GM18505 (cell line): ENCODE data around the gene RALGPS1.

Experiments
- ATAC-seq: cut with Tn5 transposase; IDR thresholded peaks from one replicate; pipeline ENCODE4 v1.9.1; 2021; ENCODE audit not compliant: unreplicated experiment
- POLR2A ChIP-seq: IDR thresholded peaks from 4 replicates; pipeline ENCODE4 v1.6.1; 2011; ENCODE audit warnings: borderline replicate concordance; ENCODE audit not compliant: insufficient read depth, insufficient read length; ENCODE audit errors: extremely low read depth

The RALGPS1 gene

DNA sequence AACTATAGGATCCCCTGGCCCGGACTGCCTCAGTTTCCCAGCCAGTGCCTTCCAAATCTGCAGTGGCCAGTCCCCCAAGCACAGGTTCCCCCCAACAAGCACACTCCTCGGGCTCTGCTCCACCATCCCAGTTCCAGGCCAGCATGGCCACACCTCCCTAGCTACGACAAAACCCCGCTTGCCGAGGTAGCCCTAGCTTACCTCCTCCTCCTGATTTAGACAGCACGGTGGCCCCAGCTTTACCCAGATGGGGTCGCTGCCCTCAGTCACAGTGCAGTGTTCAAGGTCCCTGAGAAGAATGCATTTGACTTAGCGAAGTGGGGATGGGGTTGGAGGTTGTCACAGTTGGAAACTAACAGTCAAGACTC, 309.2 kb downstream of the RALGPS1 start:
- TF ChIP-seq POLR2A: no peak
- no peak for ATAC-seq

DNA sequence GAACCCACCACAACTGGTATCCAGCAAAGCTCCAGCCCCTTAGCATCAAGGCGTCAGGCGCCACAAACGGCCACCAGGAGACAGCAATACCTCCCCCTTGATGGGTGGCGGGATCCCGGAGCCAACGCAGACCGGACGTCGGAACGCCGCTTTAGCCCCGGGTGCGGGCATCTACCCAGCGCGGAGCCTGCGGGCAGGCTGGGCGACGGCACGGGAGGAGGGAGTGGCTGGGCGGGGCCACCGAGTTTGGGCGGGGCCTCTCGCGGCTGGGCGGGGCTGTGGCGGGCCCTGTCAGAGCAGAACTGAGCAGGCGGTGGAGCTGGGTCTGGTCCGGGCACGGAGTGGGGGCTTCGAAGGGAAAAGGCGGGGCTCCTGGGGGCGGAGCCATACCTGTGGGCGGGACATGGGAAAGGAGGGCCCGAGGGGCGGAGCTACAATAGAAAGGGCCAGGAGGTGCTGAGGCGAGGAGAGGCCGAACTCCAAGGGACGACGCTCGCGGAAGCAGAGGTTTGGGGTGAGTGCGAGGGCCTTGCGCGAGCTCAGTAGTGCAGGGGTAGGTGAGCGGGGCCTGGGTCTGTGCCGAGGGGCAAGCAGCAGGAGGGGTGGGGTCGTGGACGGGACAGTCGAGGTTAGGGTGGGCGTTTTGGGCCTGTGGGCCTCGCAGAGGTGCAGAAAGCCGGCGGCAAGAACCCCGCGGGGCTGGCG, 309.7 kb downstream of the RALGPS1 start:
- TF ChIP-seq POLR2A: peak; percentile 46
- peak; percentile 48 for ATAC-seq

DNA sequence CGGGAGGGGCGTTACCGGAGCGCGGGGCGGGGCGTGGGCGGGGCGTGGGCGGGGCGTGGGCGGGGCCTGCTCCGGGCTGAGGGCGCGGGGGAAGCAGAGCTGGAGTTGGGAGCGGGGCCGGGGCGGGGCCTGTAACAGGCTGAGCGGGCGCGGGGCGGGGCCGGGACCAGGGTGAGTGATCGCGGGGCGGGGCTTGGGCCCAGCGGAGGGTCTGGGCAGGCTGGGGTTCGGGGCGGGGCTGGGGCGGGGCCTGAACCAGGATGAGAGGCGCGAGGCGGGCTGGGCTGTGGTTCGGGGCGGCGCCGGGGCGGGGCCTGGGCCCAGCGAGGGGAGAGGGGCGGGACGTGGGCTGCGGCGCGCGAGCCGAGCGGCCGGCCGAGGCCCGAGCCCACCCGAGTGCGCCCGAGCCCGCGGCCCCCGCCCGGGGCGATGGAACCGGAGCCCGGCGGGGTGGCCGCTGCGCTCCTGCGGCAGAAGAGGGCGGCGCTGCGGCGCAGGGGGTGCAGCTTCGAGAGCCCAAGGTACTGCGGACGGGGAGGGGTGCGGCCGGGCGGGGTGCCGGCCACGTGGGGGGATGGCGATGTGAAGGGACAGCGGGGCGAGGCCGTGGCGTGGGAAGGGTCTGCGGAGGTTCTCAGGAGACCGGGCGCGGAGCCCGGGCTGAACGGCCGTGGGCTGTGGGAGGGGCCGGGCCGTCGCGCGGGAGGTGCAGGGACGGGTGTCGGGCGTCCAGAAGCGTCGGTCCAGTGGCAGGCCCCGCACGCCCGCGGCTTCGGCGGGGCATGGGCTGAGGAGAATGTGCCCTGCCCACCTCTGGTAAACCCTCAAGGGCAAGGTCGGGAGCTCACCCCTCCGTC, 310.5 kb downstream of the RALGPS1 start:
- peak; percentile 49 for ATAC-seq
- peak; percentile 2 for TF ChIP-seq POLR2A

DNA sequence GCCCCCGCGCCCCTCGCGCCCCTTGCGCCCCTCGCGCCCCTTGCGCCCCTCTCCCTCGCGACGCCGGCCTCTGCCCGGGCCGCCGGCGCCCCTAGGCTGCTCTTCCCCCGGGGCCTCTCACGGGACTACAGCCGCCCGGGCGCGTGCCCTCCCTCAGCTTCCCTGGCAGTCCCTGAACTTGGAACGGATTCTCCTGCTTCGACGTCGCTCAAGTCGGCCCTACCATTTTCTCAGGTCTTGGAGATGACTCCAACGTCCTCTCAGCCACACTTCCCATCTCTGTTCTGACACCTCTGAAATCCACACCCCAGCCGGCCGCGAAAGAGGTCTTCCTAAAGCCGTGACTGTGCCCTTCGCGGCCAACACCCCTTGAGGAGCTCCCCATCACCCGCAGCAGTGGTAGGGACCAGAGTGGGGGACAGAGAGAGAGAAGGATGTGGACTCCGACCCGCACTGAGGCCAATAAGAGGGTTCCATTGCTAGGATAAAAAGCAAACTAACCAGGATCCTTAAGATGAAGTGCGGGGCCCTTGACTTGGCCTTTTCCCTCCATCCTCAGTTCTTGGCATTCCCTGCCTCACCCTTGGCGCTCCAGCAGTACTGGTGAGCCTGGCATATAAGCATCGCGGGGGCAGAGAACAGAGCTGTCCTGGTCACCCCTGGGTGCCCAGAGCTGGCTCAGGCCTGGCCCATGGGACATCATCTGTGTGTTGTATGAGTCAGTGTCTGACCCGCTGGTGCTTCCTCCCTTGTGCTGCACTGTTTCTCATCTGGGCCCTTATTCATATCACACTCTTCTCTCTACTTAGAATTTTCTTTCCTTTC, 311.4 kb downstream of the RALGPS1 start:
- no peak for TF ChIP-seq POLR2A
- ATAC-seq: no peak

DNA sequence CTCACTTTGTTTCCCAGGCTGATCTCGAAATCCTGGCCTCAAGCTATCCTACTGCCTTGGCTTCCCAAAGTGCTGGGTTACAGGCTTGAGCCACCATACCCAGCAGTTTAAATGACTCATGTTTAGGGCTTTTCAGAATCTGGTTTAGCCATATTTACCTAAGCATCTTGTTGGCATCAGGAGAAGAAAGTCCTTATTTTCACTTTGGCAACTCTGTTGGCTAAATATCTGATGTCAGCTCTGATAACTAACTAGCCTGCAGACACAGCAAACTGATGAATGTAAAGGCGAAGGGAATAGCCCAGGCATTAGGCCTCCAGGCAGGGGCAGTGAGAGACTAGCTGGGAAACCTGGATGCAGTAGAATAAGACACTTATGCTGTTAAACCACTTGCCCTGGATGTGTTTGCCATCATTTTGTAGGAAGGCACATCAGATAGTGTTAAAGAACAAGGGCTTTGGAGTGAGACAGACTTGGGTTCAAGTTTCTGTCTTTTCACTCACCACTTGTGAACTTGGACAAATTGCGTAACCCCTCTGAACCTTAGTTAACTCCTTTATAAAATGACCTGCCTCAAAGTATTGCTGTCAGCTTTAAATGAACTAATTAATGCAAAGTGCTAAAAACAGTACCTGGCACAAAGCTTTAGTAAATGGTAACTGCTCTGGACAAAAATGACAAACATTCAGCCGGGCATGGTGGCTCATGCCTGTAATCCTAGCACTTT, 315.3 kb downstream of the RALGPS1 start:
- no peak for TF ChIP-seq POLR2A
- ATAC-seq: no peak

DNA sequence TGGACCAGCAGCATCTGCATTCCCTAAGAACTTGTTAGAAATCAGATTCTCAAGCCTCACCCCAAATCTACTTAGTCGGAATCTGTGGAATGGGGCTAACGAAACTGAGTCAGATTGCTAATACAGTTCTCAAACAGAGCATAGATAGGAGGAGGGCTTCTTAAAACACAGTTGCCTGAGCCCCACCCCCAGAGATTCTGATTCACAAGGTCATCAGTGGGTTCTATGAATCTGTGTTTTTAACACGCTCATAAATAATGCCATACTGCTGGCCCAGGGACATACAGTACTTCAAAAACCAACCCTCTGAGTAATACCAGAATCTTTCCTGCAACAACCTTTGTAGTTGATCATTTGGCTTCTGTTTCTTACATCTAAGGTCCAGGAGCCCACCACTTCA, 317.1 kb downstream of the RALGPS1 start:
- TF ChIP-seq POLR2A: no peak
- no peak for ATAC-seq

DNA sequence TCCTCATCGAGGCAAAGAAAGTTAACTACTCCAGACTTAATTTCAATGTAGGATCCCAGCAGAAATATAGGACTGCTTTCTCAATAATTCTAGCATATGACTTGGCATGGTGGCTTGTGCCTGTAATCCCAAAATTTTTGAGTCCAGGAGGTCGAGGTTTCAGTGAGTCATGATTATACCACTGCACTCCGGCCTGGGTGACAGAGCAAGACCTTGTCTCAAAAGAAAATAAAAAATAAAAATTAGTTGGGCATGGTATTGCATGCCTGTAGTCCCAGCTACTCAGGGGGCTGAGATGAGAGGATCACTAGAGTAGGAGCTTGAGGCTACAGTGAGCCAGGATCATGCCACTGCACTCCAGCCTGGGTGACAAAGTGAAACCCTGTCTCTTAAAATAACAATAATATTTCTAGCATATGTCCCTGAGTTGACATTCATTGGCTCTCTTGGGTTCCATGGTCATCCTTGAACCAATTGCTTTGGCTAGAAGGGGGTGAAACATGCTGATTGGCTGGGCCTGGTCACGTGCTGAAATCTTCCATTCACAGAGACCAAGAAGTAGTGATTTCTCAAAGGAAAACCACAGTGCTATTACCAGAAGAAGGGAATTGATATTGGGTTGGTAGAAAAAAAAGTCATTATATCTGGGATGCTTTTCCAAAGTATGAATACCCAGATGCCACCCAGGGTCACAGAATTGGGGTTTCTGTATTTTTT, 318.4 kb downstream of the RALGPS1 start:
- TF ChIP-seq POLR2A: no peak
- ATAC-seq: no peak

DNA sequence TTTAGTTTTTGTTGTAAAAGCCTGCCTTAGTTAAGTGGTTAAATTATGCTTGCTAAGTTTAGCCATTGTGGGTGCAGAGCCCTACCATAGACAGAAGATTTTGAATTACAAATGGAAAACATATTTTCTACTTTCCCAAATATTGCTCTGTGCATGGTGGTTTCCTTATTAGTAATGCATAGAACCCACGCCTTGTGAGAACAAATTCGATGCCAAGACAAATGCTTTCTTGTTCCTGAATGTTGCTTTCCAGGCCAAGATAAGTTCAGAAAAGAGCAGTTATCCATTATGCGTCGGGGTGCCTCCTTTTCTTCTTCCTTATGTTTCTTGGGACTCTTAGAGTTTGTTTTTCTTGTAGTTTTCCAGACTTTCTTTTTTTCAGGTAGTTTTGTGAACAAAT, 319.0 kb downstream of the RALGPS1 start:
- TF ChIP-seq POLR2A: no peak

DNA sequence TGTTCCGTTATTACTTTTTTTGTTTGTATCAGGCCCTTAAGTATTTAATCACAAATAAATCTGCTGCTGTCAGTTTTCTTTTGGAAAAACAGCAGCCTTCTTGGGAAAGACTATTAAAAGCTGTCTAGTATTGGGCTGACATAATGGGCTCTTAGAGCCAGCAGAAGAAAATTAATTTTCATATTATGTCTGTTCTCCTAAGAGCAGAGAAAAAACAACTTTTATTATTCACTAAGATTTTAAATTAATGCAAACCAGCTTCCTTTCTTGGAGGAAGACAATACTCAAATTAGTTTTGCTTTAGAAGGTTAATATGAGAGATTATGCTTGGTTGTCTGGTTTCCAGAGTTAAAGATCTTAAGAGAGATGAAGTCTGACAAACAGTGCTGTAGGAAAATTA, 319.4 kb downstream of the RALGPS1 start:
- ATAC-seq: no peak
- TF ChIP-seq POLR2A: no peak

More for the DNA sequence above, 319.0 kb downstream of the RALGPS1 start:
- ATAC-seq: no peak

DNA sequence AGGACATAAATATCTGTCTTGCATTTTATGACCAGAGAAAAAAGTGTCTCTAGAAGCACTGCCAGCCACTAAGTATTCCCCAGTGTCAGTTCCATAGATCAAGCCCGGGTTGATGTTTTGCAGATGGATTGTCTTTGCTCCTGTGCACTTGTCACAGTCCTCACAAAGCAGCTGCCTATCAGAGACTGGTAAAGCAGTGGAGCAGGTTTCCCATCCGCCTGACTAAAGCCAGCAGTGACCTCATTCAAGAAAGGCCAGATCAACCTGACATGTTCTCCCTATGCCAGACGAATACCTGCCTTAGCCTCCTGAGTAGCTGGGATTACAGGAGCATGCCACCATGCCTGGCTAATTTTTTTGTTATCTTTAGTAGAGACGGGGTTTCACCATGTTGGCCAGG, 323.2 kb downstream of the RALGPS1 start:
- ATAC-seq: no peak
- TF ChIP-seq POLR2A: no peak

DNA sequence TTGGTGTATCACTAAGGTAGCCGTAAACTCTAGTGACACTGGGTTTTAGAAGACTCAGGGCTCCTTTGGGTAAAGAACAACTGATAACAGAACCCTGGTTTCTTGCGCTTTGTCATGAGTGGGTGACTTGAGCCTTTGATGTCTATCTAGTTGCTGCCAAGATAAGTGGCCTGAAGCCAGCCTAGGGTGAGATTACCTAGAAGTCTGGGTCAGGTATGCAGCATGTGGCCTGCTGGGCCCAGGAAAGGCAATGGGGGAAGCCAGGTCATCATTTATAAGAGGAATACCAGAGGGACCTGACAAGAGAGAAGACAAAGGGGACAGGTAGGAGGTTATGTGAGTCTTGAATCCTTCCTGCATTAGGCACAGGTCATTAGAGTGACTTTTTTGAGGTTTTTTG, 326.8 kb downstream of the RALGPS1 start:
- no peak for ATAC-seq
- no peak for TF ChIP-seq POLR2A
